GM12872 (cell line): ENCODE results near the gene RSBN1.

ENCODE experiments used
- TF ChIP-seq, protein P1 (sequence below): IDR thresholded peaks from 3 replicates; pipeline ENCODE4 v1.5.1; 2011; ENCODE audit warnings: low read depth, mild to moderate bottlenecking, low read length, moderate library complexity; ENCODE audit not compliant: insufficient read depth

The RSBN1 gene

DNA sequence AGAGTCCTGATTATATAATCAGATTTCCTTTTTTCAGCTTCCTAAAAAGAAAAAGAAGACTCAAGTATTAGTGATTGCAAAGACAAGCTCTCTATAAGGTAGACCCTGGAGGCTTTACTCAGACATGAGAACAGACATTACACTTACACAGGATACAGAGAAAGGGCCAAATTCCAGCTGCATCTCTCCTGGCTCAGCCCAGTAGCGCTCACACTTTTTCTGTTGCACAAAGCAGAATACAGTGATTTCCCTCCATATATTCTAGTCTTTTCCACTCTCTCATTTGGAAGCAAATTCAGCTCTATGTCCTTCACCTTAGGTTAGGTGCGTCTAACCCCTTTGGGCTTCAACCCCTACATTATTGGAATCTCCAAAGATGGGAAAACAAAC, 44.1 kb upstream of the RSBN1 start:
- TF ChIP-seq, protein P1, sequence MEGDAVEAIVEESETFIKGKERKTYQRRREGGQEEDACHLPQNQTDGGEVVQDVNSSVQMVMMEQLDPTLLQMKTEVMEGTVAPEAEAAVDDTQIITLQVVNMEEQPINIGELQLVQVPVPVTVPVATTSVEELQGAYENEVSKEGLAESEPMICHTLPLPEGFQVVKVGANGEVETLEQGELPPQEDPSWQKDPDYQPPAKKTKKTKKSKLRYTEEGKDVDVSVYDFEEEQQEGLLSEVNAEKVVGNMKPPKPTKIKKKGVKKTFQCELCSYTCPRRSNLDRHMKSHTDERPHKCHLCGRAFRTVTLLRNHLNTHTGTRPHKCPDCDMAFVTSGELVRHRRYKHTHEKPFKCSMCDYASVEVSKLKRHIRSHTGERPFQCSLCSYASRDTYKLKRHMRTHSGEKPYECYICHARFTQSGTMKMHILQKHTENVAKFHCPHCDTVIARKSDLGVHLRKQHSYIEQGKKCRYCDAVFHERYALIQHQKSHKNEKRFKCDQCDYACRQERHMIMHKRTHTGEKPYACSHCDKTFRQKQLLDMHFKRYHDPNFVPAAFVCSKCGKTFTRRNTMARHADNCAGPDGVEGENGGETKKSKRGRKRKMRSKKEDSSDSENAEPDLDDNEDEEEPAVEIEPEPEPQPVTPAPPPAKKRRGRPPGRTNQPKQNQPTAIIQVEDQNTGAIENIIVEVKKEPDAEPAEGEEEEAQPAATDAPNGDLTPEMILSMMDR, result no peak

DNA sequence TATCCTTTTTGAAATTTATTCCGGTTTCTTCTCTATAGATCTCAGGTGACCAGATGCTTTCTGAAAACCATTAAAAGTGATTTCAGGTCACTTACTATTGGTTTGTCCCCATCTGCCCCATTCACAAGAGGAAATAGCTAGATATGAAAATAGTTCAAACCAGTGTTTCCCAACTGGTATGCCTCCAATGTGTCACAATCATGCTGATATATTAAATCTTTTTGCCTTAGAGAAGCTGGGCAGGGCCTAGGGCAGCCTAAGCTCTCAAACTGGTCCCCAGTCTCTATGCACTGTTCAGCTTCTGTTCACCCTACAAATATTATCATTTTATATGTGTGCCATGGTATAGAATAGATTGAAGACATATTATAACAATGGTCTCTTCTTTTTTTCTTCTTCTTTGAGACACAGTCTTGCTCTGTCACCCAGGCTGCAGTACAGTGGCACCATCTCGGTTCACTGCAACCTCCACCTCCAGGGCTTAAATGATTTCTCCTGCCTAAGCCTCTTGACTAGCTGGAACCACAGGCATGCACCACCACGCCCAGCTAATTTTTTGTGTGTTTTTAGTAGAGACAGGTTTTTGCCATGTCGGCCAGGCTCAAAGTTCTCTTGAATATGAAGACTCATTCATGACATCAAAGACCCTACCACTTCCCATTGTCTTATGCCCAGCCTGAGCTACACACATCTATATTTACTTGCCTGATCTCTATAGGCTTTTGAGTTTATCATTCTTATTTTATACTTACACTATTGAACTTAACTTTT, 43.5 kb upstream of the RSBN1 start:
- TF ChIP-seq, protein P1, result no peak

DNA sequence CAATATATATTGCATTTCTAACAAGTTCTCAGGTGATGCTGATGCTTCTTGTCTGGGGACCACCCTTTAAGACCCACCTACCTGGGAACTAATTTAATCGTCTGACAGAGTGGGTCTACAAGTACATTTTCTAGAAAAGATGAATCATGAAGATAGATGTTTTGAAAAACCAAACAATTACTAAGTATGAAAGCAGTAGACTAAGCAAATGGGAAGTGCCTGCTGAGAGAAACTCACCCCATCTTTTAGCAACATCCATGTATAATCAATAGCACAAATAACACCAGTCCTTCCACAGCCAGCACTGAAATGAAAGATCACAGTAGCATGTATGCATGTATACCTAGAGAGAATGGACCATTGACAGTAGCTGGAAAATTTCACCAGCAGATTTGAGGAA, 42.0 kb upstream of the RSBN1 start:
- TF ChIP-seq, protein P1, result no peak

DNA sequence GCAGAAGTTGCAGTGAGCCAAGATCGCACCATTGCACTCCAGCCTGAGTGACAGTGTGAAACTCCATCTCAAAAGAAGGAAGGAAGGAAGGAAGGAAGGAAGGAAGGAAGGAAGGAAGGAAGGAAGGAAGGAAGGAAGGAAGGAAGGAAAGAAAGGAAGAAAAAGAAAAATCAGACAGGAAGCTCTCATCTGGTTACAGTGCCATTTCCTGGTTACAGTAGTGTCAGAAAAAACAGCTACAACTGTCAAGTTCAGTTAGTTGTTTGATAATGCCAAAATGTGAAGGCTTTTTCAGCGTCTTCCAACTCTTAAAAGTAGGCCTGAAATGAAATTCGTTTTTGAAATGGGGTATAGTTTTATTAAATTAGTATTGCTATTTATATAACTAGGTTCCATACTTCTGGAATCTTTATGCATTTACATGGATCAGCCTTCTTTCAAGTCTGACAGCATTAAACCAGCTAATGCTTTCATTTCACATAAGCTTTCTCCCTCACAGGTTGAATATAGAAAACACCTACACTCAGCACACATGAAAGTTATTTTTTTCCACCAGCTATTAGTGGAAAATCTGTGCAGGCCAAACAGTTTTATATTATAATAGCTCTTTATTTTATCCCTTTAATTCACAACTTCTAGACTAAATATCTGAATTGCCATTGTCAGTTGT, 38.0 kb upstream of the RSBN1 start:
- TF ChIP-seq, protein P1, result no peak

DNA sequence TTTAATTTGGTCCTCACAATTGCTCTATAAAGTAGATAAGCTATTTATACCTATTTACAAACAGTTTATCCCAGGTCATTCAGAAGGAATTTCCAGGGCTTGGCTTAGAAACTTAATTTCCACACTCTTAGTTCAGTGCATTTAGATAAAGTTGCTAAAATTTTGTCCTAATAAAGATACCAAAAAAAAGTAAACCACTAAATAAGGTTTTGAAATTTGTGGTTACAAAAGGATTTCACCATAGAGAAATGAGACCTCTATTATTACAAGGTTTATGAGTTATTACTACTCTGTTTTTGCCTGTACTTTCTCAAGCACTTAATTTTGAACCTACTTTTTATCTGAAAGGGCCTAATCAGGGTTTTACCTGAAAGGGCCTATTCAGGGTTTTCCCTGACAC, 36.8 kb upstream of the RSBN1 start:
- TF ChIP-seq, protein P1, result no peak

DNA sequence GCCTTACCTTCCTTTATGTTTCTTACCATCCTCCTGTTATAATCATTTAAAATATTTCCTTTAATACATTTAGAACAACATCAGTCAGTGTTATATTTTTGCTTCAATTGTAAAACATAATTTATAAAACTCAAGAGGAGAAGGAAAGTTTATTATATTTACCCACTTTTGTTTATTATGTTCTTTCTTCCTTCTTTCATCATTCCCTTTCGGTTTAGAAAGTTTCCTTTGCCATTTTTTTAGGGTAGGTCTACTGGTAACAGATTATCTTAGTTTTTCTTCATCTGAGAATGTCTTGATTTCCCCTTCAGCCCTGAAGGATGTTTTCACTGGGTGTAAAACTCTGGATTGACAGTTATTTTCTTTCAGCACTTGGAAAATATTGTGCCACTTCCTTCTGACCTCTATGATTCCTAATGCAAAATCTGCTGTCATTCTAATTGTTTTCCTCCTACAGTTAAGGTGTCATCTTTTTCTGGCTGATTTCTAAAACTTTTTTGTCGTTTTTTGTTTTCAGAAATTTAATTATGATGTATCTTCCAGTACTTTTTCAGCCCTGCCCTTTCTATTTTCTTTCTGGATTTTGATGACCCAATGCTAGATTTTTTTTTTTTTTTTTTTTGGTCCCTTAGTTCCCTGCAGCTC, 34.2 kb upstream of the RSBN1 start:
- TF ChIP-seq, protein P1, result no peak

DNA sequence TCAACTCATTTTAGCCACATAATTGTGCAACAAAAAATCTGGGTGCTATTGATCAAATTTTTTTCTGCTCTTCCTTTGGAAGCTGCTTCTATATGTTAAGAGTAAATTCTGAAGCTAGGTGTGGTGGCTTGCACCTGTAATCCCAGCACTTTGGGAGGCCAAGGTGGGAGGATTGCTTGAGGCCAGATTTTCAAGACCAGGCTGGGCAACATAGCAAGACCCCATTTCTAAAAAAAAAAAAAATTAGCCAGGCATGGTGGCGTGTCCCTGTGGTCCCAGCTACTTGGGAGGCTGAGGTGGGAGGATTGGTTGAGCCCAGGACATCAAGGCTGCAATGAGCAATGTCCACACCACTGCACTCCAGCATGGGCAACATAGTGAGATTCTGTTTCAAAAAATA, 24.3 kb upstream of the RSBN1 start:
- TF ChIP-seq, protein P1, result no peak
